CD14-positive monocyte (primary cell): Measurements from ENCODE around the gene JAKMIP2. TPM values are rescaled to one million over a fixed set of nuclear protein-coding genes. Genes with fewer than 3 reads are reported as not detected.

Source experiments
- DNase-seq, 3 donors: peaks; one replicate each; pipeline ENCODE4 v3.0.0-alpha.2; 2011 to 2022
- H2AFZ ChIP-seq: 2 replicates; pipeline ENCODE4 v1.6.0; 2012; ENCODE audit warnings: mild to moderate bottlenecking, low read depth, low read length, inconsistent platforms; ENCODE audit not compliant: insufficient read depth, poor library complexity, severe bottlenecking
- H3K27ac ChIP-seq, 2 donors: 1 replicate in 1 of 2; 2 replicates in 1 of 2; pipeline ENCODE4 v1.5.1; 2012 to 2013; ENCODE audit warnings: low read length in 2 of 2, control low read depth in 1 of 2, inconsistent platforms in 1 of 2, low read depth in 1 of 2, mild to moderate bottlenecking in 1 of 2
- H3K27me3 ChIP-seq, 2 donors: one replicate each; pipeline versions ENCODE4 v1.6.0 to v1.6.1; 2011 to 2013; ENCODE audit warnings: low read length in 2 of 2; ENCODE audit not compliant: control insufficient read depth in 2 of 2, insufficient read depth in 2 of 2
- H3K36me3 ChIP-seq, 2 donors: replicated peaks in 1 of 2; 1 replicate in 1 of 2; 2 replicates in 1 of 2; pipeline versions ENCODE4 v1.5.1 to v1.6.1; 2012 to 2013; ENCODE audit warnings: low read length in 2 of 2, control low read depth in 1 of 2, inconsistent platforms in 1 of 2, mild to moderate bottlenecking in 1 of 2; ENCODE audit not compliant: insufficient read depth in 2 of 2, control insufficient read depth in 1 of 2
- H3K4me1 ChIP-seq, 2 donors: 1 replicate in 1 of 2; 2 replicates in 1 of 2; pipeline versions ENCODE4 v1.5.1 to v1.6.1; 2012 to 2013; ENCODE audit warnings: low read length in 2 of 2, control low read depth in 1 of 2, inconsistent platforms in 1 of 2, mild to moderate bottlenecking in 1 of 2, moderate library complexity in 1 of 2; ENCODE audit not compliant: insufficient read depth in 2 of 2, control insufficient read depth in 1 of 2
- H3K4me2 ChIP-seq: replicated peaks from 2 replicates; pipeline ENCODE3; 2012; ENCODE audit warnings: low read length, moderate library complexity, mild to moderate bottlenecking; ENCODE audit not compliant: poor library complexity, severe bottlenecking; ENCODE audit errors: extremely low read depth
- H3K4me3 ChIP-seq, 3 experiments: fragments of 200-600 bp in 1 of 3; sonication (generic) in 1 of 3; replicated peaks in 1 of 3; 1 replicate in 2 of 3; 2 replicates in 1 of 3; pipeline ENCODE4 v1.5.1; 2011 to 2013; ENCODE audit warnings: low read length in 3 of 3, mild to moderate bottlenecking in 3 of 3, control low read depth in 2 of 3, low read depth in 2 of 3, inconsistent platforms in 1 of 3, moderate library complexity in 1 of 3
- H3K79me2 ChIP-seq: 2 replicates; pipeline ENCODE4 v1.6.0; 2012; ENCODE audit warnings: mild to moderate bottlenecking, control low read depth, inconsistent platforms, low read length, moderate library complexity; ENCODE audit not compliant: insufficient read depth
- H3K9ac ChIP-seq: 2 replicates; pipeline ENCODE4 v1.6.0; 2017; ENCODE audit warnings: low read length, mild to moderate bottlenecking; ENCODE audit not compliant: insufficient read depth, poor library complexity, severe bottlenecking
- H3K9me3 ChIP-seq, 2 donors: replicated peaks in 1 of 2; 1 replicate in 1 of 2; 2 replicates in 1 of 2; pipeline versions ENCODE4 v1.5.1 to v1.6.1; 2012 to 2013; ENCODE audit warnings: low read length in 2 of 2, control low read depth in 1 of 2; ENCODE audit not compliant: control insufficient read depth in 1 of 2, insufficient read depth in 1 of 2
- H4K20me1 ChIP-seq: 2 replicates; pipeline ENCODE4 v1.6.0; 2012; ENCODE audit warnings: mild to moderate bottlenecking, low read length, control low read depth, moderate library complexity; ENCODE audit not compliant: insufficient read depth
- H3K27ac Mint-ChIP-seq, 7 donors: one replicate each; pipeline ENCODE4 v1.8.0; 2020; ENCODE audit warnings: mild to moderate bottlenecking in 7 of 7, mixed read lengths in 7 of 7, moderate library complexity in 6 of 7, inconsistent platforms in 2 of 7
- H3K27me3 Mint-ChIP-seq, 3 donors: one replicate each; pipeline ENCODE4 v1.8.0; 2021 to 2022; ENCODE audit warnings: low read depth in 3 of 3, mild to moderate bottlenecking in 3 of 3, mixed read lengths in 3 of 3, moderate library complexity in 3 of 3, inconsistent platforms in 1 of 3
- H3K36me3 Mint-ChIP-seq, 2 donors: one replicate each; pipeline ENCODE4 v1.8.0; 2020; ENCODE audit warnings: mixed read lengths in 2 of 2, inconsistent platforms in 1 of 2, mild to moderate bottlenecking in 1 of 2
- H3K4me1 Mint-ChIP-seq: one replicate; pipeline ENCODE4 v1.8.0; 2020; ENCODE audit warnings: mild to moderate bottlenecking, mixed read lengths
- H3K4me3 Mint-ChIP-seq, 2 donors: one replicate each; pipeline ENCODE4 v1.8.0; 2020; ENCODE audit warnings: mild to moderate bottlenecking in 2 of 2, mixed read lengths in 2 of 2, moderate library complexity in 1 of 2
- H3K9me3 Mint-ChIP-seq, 7 donors: one replicate each; pipeline ENCODE4 v1.8.0; 2020 to 2022; ENCODE audit warnings: mixed read lengths in 7 of 7, mild to moderate bottlenecking in 6 of 7, moderate library complexity in 6 of 7, inconsistent platforms in 2 of 7
- WGBS: methylation state at CpG from one replicate; pipeline ENCODE4 v1.1.5; 2013; ENCODE audit warnings: missing lambda C conversion rate; ENCODE audit not compliant: insufficient coverage; 5-methylcytosine and 5-hydroxymethylcytosine counted together
- intact Hi-C, 2 donors: fragments of 100-400 bp; cut with micrococcal nuclease; formaldehyde crosslinking; loops; one replicate each; pipeline versions ENCODE4 v1.15.0 to v1.15.1; 2023
- polyA plus RNA-seq, 3 donors: library from polyadenylated mRNA; depleted of rRNA in 1 of 3; unstranded in 2 of 3; stranded (reverse) in 1 of 3; fragments of 300-500 nt in 2 of 3; fragments of >200 nt in 1 of 3; fragmentation: Illumina TruSeq in 2 of 3; gene quantifications; 1 replicate in 2 of 3; 2 replicates in 1 of 3; pipeline ENCODE4 v1.2.3, GENCODE V29; 2012 to 2021
- TF ChIP-seq, protein P1 (sequence below): fragments of 200-600 bp; IDR thresholded peaks from one replicate; pipeline ENCODE4 v1.8.0; 2022; ENCODE audit warnings: antibody characterized with exemption, mild to moderate bottlenecking

The JAKMIP2 gene
- polyA plus RNA-seq, 3 donors = 0.02 TPM; not detected in 2

GRCh38 chr5:147789820-147790219 is 7.3 kb upstream of the JAKMIP2 start:
- H3K79me2 ChIP-seq = no peaks in the 10 kb centered on the region
- WGBS = no CpG with 5 or more reads among the region's 2 CpGs
- H3K4me3 Mint-ChIP-seq = no peak overlapping the region
- no peaks in the 10 kb centered on the region for H3K36me3 ChIP-seq
- no peak overlapping the region for H3K27ac Mint-ChIP-seq
- H3K4me1 Mint-ChIP-seq = peaks cover 3% of the 10 kb centered on the region
- H3K36me3 Mint-ChIP-seq = no peaks in the 10 kb centered on the region
- no peaks in the 10 kb centered on the region for H3K9me3 ChIP-seq
- no peak overlapping the region for H2AFZ ChIP-seq
- no peak overlapping the region for H3K9ac ChIP-seq
- H3K27me3 ChIP-seq = no peaks in the 10 kb centered on the region
- H3K9me3 Mint-ChIP-seq = peaks cover 0 to 3% (median 0%) of the 10 kb centered on the region in 7 donors
- TF ChIP-seq, protein P1, sequence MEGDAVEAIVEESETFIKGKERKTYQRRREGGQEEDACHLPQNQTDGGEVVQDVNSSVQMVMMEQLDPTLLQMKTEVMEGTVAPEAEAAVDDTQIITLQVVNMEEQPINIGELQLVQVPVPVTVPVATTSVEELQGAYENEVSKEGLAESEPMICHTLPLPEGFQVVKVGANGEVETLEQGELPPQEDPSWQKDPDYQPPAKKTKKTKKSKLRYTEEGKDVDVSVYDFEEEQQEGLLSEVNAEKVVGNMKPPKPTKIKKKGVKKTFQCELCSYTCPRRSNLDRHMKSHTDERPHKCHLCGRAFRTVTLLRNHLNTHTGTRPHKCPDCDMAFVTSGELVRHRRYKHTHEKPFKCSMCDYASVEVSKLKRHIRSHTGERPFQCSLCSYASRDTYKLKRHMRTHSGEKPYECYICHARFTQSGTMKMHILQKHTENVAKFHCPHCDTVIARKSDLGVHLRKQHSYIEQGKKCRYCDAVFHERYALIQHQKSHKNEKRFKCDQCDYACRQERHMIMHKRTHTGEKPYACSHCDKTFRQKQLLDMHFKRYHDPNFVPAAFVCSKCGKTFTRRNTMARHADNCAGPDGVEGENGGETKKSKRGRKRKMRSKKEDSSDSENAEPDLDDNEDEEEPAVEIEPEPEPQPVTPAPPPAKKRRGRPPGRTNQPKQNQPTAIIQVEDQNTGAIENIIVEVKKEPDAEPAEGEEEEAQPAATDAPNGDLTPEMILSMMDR = no peak
- H3K4me1 ChIP-seq = no peaks in the 10 kb centered on the region
- no peak overlapping the region for H3K27ac ChIP-seq
- no peaks in the 10 kb centered on the region for H4K20me1 ChIP-seq
- peaks cover 0 to 2% (median 0%) of the 10 kb centered on the region in 3 donors for H3K27me3 Mint-ChIP-seq
- DNase-seq = no peak
- no peak overlapping the region for H3K4me2 ChIP-seq
- intact Hi-C loops = no loop called here
- no peak overlapping the region for H3K4me3 ChIP-seq

DNA sequence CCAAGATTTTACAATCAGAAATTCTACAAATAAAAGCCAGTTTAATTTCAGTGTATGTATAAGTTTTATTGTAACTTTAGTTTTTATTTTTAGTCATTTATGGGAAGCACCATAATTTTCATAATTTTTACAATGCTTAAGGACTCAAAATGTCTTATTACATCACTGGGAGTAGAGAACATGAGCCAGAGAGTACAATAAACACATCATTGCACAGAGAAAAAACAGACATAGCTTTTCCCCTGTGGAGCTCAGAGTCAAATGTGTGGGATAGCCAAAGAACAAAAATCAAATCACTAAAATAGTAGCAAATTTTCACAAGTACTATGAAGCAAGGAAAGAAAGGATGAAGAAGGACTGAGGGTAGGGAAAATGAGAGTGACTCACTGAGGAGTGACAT is 5.5 kb upstream of the JAKMIP2 start:
- Histone ChIP-seq H3K9me3 (no peaks in the 10 kb centered on the region), H3K79me2 (no peaks in the 10 kb centered on the region), H3K4me3 (no peak overlapping the region), H2AFZ (no peak overlapping the region), H3K27me3 (no peaks in the 10 kb centered on the region), H3K27ac (no peak overlapping the region), H3K4me2 (no peak overlapping the region), H3K36me3 (no peaks in the 10 kb centered on the region), H4K20me1 (no peaks in the 10 kb centered on the region), H3K4me1 (no peaks in the 10 kb centered on the region), H3K9ac (no peak overlapping the region)
- intact Hi-C loops = no loop called here
- Mint-ChIP-seq H3K9me3 (peaks cover 0 to 3% (median 0%) of the 10 kb centered on the region in 7 donors), H3K4me1 (peaks cover 16% of the 10 kb centered on the region), H3K36me3 (no peaks in the 10 kb centered on the region), H3K4me3 (no peak overlapping the region), H3K27ac (no peak overlapping the region), H3K27me3 (peaks cover 0 to 2% (median 0%) of the 10 kb centered on the region in 3 donors)
- DNase-seq = no peak
- TF ChIP-seq, protein P1 = no peak
